Body of pancreas (tissue), 4 donors: ENCODE measurements around the gene ATP2B2.

ENCODE experiments used
- CTCF ChIP-seq, 7 experiments: fragments of 450-650 bp in 4 of 7; fragments of 200-600 bp in 3 of 7; sonication (generic) in 3 of 7; IDR thresholded peaks; one replicate each; pipeline ENCODE4 v1.5.1; 2016 to 2019; ENCODE audit warnings: antibody characterized with exemption in 7 of 7
- POLR2A ChIP-seq, 3 donors: fragments of 450-650 bp; IDR thresholded peaks; one replicate each; pipeline ENCODE4 v1.6.1; 2016; ENCODE audit warnings: antibody characterized with exemption in 3 of 3, mild to moderate bottlenecking in 2 of 3

- no peak for TF ChIP-seq CTCF (IDR thresholded peaks at IDR 0.05)
- TF ChIP-seq POLR2A (IDR thresholded peaks at IDR 0.05) = no peak
These were observed 13.2 kb upstream of the ATP2B2 start for GRCh38 chr3:10518506-10519150.
